ENCODE measurements around the gene C5.
"Not testable (repeated sequence)": the region's sequence is repeated elsewhere in the genome, so short reads cannot be mapped to it uniquely, and the experiment has no call there.

Gene C5

GRCh38 chr9:121048175-121048574 is 1.9 kb downstream of the C5 start:
- DNase-seq = no peak

- no peak for DNase-seq
Measured at GRCh38 chr9:121038804-121039203, 11.3 kb downstream of the C5 start.

DNA sequence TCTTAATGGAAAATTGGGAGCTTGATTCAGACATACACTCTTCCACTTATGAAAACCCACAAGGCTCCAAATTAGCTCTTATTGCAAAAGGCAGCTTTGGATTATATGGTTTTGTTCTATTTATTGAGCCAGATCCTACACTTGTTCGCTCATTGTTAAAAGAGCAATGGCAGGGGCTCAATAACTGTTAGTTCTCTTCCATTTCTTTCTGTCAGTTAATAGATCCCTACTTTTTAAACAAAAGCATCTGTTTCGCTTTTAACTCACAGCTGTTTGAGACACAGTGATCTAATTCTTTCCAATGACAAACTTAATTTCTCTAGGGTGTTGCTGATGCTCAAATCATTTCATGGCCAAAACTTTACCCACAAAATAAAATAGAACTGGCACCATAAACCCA is 11.7 kb downstream of the C5 start:
- no peak for DNase-seq

GRCh38 chr9:121035717-121036116 is 14.4 kb downstream of the C5 start:
- not testable (repeated sequence) for DNase-seq

DNA sequence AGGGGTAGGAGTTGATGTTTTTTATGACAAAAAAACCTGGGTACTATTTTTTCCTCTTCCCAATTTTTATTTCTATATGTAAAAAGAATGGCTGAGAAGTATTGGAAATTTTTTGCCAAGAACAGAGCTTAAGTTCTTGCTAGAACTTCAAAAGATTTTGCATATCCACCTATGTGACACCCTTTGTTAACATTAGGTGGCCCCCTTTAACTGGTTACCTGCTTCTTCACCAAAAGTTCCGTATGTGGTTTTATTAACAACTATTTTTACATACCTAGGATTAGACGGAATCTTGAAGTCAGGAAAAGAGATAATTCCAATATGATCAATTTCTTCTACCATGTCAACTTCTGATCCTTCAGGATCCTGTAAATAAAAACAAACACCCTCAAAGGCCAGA is 15.5 kb downstream of the C5 start:
- DNase-seq = no peak

DNA sequence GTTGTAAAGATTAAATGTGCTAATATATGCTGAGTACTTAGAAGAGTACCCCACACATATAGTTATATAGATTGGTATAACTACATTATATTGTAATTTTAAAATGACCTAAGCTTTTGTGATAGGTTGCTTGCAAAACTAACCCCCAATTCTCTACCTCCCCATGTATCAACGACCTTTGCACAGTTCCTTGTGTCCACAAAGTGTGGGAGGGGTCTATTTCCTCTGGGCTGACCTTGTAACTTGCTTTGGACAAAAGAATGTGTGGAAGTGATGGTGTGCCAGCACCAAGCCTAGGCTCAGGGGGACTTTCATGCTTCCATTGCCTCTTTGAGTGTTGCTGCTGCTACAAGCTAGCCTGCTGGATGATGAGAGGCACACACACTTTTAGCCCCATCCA is 20.6 kb downstream of the C5 start:
- no peak for DNase-seq

DNA sequence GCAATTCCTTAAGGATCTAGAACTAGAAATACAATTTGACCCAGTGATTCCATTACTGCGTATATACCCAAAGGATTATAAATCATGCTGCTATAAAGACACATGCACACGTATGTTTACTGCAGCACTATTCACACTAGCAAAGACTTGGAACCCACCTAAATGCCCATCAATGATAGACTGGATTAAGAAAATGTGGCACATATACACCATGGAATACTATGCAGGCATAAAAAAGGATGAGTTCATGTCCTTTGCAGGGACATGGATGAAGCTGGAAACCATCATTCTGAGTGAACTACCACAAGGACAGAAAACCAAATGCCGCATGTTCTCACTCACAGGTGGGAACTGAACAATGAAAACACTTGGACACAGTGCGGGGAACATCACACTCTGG is 21.8 kb downstream of the C5 start:
- not testable (repeated sequence) for DNase-seq

GRCh38 chr9:121026768-121027167 is 23.3 kb downstream of the C5 start:
- no peak for DNase-seq

DNA sequence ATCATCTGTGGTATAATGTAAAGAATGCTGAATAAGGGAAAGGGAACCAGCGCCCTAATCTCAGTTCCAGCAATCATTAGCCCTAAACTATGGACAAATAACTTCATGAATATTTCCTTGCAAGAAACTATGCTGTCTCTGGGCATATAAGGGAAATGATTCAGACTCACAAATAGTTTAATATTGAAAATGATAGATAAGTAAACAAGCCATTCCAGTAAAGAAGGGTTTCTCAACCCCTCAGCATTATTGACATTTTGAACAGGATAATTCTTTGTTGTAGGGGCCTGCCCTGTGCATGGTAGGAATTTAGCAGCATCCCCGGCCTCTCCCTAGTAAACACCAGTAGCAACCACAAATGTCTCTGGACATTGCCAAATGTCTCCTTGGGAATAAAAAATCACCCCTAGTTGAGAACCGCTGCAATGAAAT is 23.8 kb downstream of the C5 start:
- no peak for DNase-seq

- DNase-seq = no peak
Measured at GRCh38 chr9:121024237-121024636, 25.8 kb downstream of the C5 start.

DNA sequence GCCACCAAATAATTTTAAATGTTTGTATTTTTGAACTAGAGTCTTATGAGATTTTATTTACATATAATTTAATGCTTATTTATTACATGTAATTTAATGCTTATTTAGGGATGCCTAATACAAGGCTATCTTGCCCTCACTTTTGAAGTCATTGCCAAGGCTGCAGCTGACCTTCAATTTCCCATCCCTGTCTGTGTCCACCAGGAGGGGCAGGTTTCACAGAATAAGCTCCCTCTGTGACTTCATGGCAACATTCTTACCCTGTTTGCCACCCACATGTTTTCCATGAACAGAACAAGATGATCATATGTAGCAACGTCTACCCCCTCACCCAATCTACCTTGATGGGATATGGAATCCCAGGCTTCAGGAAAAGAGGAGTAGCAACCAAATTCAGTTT is 27.0 kb downstream of the C5 start:
- no peak for DNase-seq

- DNase-seq = no peak
Measured at GRCh38 chr9:121021301-121021700, 28.8 kb downstream of the C5 start.

- no peak for DNase-seq
Measured at GRCh38 chr9:121019273-121019672, 30.8 kb downstream of the C5 start.

DNA sequence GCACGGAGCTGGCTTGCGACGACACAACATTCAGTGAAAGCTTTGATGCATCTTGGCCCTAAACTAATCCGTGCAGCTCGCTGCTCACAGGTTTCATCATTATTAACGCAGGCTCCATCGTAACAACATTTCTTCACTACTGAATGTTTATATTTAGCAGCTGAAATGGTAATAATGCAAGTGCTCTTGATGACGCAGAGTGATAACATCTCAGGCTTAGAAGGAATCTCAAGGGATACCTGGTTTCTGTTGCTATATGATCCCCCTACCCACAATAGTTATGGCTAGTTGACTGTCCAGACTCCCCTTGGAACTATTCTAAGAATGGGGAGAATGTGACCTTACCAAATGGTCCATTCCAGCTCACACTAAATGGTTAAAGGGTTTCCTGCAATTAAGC is 36.2 kb downstream of the C5 start:
- no peak for DNase-seq

- no peak for DNase-seq
Measured at GRCh38 chr9:121009650-121010049, 40.4 kb downstream of the C5 start.

- no peak for DNase-seq
Measured at GRCh38 chr9:120999317-120999716, 50.8 kb downstream of the C5 start.

DNA sequence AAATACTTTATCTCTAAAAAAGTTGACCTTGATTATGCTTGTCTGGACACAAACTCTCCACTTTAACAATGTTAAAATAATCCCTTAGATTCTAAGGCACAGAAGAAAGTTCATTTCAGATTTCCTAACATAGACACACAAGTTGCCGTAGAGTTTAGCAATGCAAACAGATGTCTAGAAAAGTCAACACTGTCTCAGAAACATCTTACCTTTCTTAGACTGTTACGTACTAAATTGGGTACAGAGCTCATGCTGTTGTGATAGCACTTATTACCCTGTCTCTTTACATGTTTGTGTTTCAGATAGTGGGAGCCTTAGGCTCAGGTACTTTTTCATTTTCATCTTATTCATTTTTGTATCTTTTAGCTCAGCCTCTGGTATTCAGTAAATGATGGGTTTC is 52.0 kb downstream of the C5 start:
- DNase-seq = no peak

- DNase-seq = no peak
Measured at GRCh38 chr9:120997502-120997901, 52.6 kb downstream of the C5 start.

GRCh38 chr9:120996409-120996808 is 53.7 kb downstream of the C5 start:
- DNase-seq = no peak

GRCh38 chr9:120989065-120989464 is 61.0 kb downstream of the C5 start:
- no peak for DNase-seq

- no peak for DNase-seq
Measured at GRCh38 chr9:120985819-120986222, 64.3 kb downstream of the C5 start.

- DNase-seq = no peak
Measured at GRCh38 chr9:120983259-120983837, 66.7 kb downstream of the C5 start.

DNA sequence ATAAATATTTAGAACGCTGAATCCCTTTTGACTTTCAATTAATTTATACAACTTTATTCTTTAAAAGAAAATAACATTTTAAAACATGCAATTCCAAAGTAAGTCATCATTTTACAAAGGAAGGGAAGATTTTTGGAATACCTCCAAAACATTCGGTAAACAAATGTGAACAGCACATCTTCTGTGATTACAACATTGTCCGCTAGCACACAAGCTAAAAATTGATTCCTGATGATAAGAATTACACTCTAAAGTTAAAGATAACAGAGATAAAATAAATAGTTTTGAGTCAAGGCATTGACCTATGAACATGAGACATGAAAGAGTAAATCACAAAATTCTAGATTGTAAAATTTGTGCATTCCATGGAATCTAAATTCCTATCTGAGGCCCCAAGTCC is 67.2 kb downstream of the C5 start:
- no peak for DNase-seq

DNA sequence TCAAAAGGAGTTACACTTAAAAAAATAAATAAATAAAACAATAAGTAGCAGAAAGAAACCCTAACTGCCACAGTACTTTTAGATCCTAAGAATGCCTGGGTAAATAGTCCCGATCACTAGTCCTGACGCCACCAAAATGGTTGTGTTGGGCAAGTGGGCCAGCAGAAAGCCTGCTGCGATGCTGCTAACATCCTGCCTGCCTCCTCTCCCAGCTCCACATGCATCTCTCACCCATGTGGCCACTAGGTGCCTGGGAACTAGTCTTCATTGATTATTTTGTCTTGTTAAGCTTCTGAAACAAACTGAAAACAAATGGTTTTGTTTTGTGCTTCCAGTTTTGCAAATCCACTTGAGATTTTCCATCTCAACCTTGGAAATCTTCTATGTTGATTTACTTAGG is 69.1 kb downstream of the C5 start:
- no peak for DNase-seq

DNA sequence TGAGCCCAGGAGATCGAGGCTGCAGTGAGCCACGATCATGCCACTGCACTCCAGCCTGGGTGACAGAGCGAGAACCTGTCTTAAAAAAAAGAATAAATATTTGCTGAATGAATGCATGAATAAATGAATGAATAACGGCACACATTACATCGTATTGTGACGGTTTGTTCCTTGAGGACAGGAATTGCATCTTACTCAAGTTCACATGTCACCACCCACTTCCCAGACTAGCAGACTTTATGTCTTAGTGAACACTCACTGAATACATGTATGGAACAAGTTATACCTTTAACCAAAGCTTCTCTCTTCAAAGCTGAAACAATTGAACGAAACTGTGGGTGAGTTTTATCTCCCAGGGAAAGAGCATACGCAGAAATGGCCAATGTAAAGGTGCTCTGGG is 70.3 kb downstream of the C5 start:
- no peak for DNase-seq

- no peak for DNase-seq
Measured at GRCh38 chr9:120978987-120979386, 71.1 kb downstream of the C5 start.

All from SIG-M5 (cell line).